Caco-2 (cell line): Measurements from ENCODE around the gene RNF41. TPM values are rescaled to one million over a fixed set of nuclear protein-coding genes. Genes with fewer than 3 reads are reported as not detected.

Experiments
- BruUV-seq: library from RNA; stranded (reverse); fragments of 400-500 nt; replicated peaks from 2 replicates; lab custom pipeline; 2021; lab: Mats Ljungman, UMichigan
- CTCF ChIA-PET: fragments of 300-600 bp; sonication (Branson Sonifier 250); formaldehyde crosslinking; loops from one replicate; lab custom pipeline; 2022; ENCODE audit warnings: antibody characterized with exemption; lab: Charles Lee
- POLR2A ChIA-PET: fragments of 300-600 bp; sonication (Branson Sonifier 250); formaldehyde crosslinking; loops from one replicate; lab custom pipeline; 2022; ENCODE audit warnings: antibody characterized with exemption; lab: Charles Lee
- DNase-seq, 2 experiments: peaks; one replicate each; pipeline versions ENCODE4 v3.0.0 to v3.0.0-alpha.2; 2020 to 2022
- H3K27me3 ChIP-seq: replicated peaks from 2 replicates; pipeline ENCODE4 v1.6.0; 2011; ENCODE audit warnings: low read length; ENCODE audit not compliant: control insufficient read depth, insufficient read depth
- H3K36me3 ChIP-seq: 2 replicates; pipeline ENCODE4 v1.5.1; 2011; ENCODE audit warnings: low read length; ENCODE audit not compliant: control insufficient read depth, insufficient read depth
- H3K4me1 ChIP-seq: fragments of 250-450 bp; sonication (Bioruptor Pico); 2 replicates; pipeline ENCODE4 v1.5.1; 2020; ENCODE audit warnings: mild to moderate bottlenecking
- H3K4me3 ChIP-seq: 2 replicates; pipeline ENCODE4 v1.5.1; 2011; ENCODE audit warnings: low read depth, mild to moderate bottlenecking, control low read depth, low read length
- H3K9me3 ChIP-seq: fragments of 250-450 bp; sonication (Bioruptor Pico); 2 replicates; pipeline ENCODE4 v1.5.1; 2020; ENCODE audit warnings: mild to moderate bottlenecking, moderate library complexity
- H3K27ac Mint-ChIP-seq: one replicate; pipeline ENCODE4 v1.8.0; 2022; ENCODE audit warnings: mixed read lengths; ENCODE audit not compliant: unreplicated experiment
- H3K27me3 Mint-ChIP-seq: one replicate; pipeline ENCODE4 v1.8.0; 2022; ENCODE audit warnings: mixed read lengths; ENCODE audit not compliant: insufficient read depth, unreplicated experiment
- H3K36me3 Mint-ChIP-seq: one replicate; pipeline ENCODE4 v1.8.0; 2022; ENCODE audit warnings: mild to moderate bottlenecking, mixed read lengths; ENCODE audit not compliant: insufficient read depth, unreplicated experiment
- H3K4me1 Mint-ChIP-seq: one replicate; pipeline ENCODE4 v1.8.0; 2022; ENCODE audit warnings: low read depth, mixed read lengths; ENCODE audit not compliant: unreplicated experiment
- H3K4me3 Mint-ChIP-seq: one replicate; pipeline ENCODE4 v1.8.0; 2022; ENCODE audit warnings: mild to moderate bottlenecking, moderate library complexity, mixed read lengths; ENCODE audit not compliant: unreplicated experiment
- H3K9me3 Mint-ChIP-seq: one replicate; pipeline ENCODE4 v1.8.0; 2022; ENCODE audit warnings: mixed read lengths; ENCODE audit not compliant: unreplicated experiment
- CTCF ChIP-seq, 2 experiments: fragments of 200-600 bp in 1 of 2; IDR thresholded peaks; 1 replicate in 1 of 2; 2 replicates in 1 of 2; pipeline versions ENCODE4 v1.5.1 to v1.8.0; 2011 to 2022; ENCODE audit warnings: antibody characterized with exemption in 1 of 2, control low read depth in 1 of 2, inconsistent platforms in 1 of 2, low read depth in 1 of 2, low read length in 1 of 2, mild to moderate bottlenecking in 1 of 2, moderate library complexity in 1 of 2; ENCODE audit not compliant: insufficient read depth in 1 of 2, severe bottlenecking in 1 of 2, unreplicated experiment in 1 of 2
- intact Hi-C: fragments of 100-400 bp; cut with micrococcal nuclease; formaldehyde crosslinking; loops from one replicate; pipeline ENCODE4 v1.10.0; 2022; ENCODE audit not compliant: unreplicated experiment
- total RNA-seq: library from RNA; stranded (reverse); gene quantifications from 2 replicates; pipeline ENCODE4 v1.2.3, GENCODE V29; 2022

Gene RNF41
- total RNA-seq, 1 experiment from 2014 or later: 53.4 TPM

DNA sequence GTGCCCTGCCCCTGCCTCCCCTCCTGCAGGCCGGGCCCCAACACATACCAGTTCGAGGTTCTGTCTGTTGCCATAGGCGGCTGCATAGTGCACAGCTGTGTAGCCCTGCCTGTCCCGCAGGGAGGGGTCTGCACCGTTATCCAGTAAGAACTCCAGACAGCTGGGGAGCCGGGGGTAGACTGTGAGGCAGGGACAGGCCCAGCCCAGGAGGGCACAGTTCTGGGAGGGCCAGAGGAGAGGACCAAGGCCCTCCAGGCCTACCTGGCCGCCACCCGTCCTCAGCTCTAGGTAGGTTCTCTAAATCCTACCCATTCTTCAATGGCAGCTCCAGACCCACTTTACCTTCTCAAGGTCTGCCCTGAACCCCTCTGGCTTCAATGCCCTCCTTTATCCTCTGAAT, 27.0 kb upstream of the RNF41 start:
- Mint-ChIP-seq H3K4me3 (no peak overlapping the region), H3K36me3 (peaks cover 56% of the 10 kb centered on the region), H3K9me3 (no peaks in the 10 kb centered on the region), H3K4me1 (no peaks in the 10 kb centered on the region), H3K27me3 (no peaks in the 10 kb centered on the region), H3K27ac (no peak overlapping the region)
- H3K4me3 ChIP-seq: no peak overlapping the region
- intact Hi-C loops: no loop called here
- no peaks in the 10 kb centered on the region for H3K9me3 ChIP-seq
- peaks cover 1% of the 10 kb centered on the region; the same call in 1 of the 2 replicates for H3K36me3 ChIP-seq
- no peak for TF ChIP-seq CTCF (IDR thresholded peaks at IDR 0.05; ENCODE audit: insufficient read depth in 1 of 2, low read depth in 1 of 2, low read length in 1 of 2, severe bottlenecking in 1 of 2, unreplicated experiment in 1 of 2)
- BruUV-seq: no TSS peak
- no peak for DNase-seq
- no peaks in the 10 kb centered on the region for H3K27me3 ChIP-seq
- POLR2A ChIA-PET: interaction anchor here (1.1 kb wide), 1 partner anchor 27 kb away, joined by 3 read pairs; the partner anchor contains the start of gene RNF41
- CTCF ChIA-PET: interaction anchor here (0.6 kb wide), 1 partner anchor 121 kb away, joined by 3 read pairs; the partner anchor contains the start of gene ESYT1
- no peaks in the 10 kb centered on the region for H3K4me1 ChIP-seq

DNA sequence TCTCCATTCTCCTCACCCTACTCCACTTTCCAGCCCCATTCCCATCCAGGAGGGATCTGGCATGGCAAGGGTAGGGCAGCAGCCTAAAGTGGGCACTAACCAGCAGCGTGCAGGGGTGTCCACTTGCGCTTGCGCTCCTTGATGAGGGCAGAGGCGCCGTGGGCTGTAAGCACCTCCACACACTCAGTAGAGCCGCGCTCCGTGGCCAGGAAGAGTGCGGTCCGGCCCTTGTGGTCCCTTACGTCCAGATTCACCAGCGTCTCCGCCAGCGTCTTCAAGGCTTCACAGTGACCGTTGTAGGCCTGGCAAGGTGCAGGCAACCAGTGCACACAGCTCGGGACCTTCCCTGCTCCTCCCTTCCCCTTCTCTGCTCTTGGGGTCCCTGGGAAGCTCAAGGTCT, 26.2 kb upstream of the RNF41 start:
- no peaks in the 10 kb centered on the region for H3K36me3 ChIP-seq
- H3K27me3 Mint-ChIP-seq: no peaks in the 10 kb centered on the region
- no peaks in the 10 kb centered on the region for H3K27me3 ChIP-seq
- H3K9me3 ChIP-seq: no peaks in the 10 kb centered on the region
- ChIA-PET CTCF (no interaction called here), POLR2A (interaction anchor here (0.7 to 1.1 kb wide), 2 partner anchors 10 to 26 kb away, joined by 3 read pairs; partner anchors contain the start of genes ANKRD52 and RNF41)
- peaks cover 53% of the 10 kb centered on the region for H3K36me3 Mint-ChIP-seq
- no peak for DNase-seq
- intact Hi-C loops: no loop called here
- no peaks in the 10 kb centered on the region for H3K4me1 Mint-ChIP-seq
- TF ChIP-seq CTCF (IDR thresholded peaks at IDR 0.05; ENCODE audit: insufficient read depth in 1 of 2, low read depth in 1 of 2, low read length in 1 of 2, severe bottlenecking in 1 of 2, unreplicated experiment in 1 of 2): no peak
- no peaks in the 10 kb centered on the region for H3K4me1 ChIP-seq
- H3K27ac Mint-ChIP-seq: no peak overlapping the region
- H3K9me3 Mint-ChIP-seq: no peaks in the 10 kb centered on the region
- H3K4me3 Mint-ChIP-seq: no peak overlapping the region
- H3K4me3 ChIP-seq: no peak overlapping the region
- no TSS peak for BruUV-seq

DNA sequence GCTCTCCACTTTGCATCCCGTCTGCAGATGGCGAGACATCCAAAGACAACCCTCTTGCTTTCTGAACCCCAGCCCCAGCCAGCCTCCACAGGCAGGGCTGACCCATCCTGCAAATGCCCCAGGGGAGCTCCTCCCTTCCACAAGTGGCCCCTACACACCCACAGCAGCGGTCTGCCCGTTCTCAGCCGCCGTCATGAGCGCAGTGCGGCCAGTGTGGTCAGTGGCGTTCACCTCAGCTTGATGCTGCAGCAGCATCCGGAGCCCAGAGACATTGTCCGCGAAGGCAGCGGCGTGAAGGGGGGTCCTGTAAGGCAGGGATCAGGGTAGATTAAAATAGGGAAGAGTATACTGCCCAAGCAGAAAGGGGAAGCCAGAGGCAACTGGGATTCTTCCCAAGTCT, 22.8 kb upstream of the RNF41 start:
- no peak for DNase-seq
- CTCF ChIA-PET: no interaction called here
- Mint-ChIP-seq H3K27ac (no peak overlapping the region), H3K27me3 (no peaks in the 10 kb centered on the region), H3K9me3 (no peaks in the 10 kb centered on the region), H3K36me3 (peaks cover 40% of the 10 kb centered on the region), H3K4me3 (no peak overlapping the region), H3K4me1 (peaks cover 17% of the 10 kb centered on the region)
- H3K36me3 ChIP-seq: no peaks in the 10 kb centered on the region
- no peaks in the 10 kb centered on the region for H3K27me3 ChIP-seq
- H3K4me1 ChIP-seq: peaks cover 8% of the 10 kb centered on the region; the same call in 1 of the 2 replicates
- no peaks in the 10 kb centered on the region for H3K9me3 ChIP-seq
- intact Hi-C loops: no loop called here
- BruUV-seq: no TSS peak
- POLR2A ChIA-PET: no interaction called here
- TF ChIP-seq CTCF (IDR thresholded peaks at IDR 0.05; ENCODE audit: insufficient read depth in 1 of 2, low read depth in 1 of 2, low read length in 1 of 2, severe bottlenecking in 1 of 2, unreplicated experiment in 1 of 2): no peak
- H3K4me3 ChIP-seq: no peak overlapping the region
